IPS DF 4.7 (cell line): ENCODE data around the gene AKAP1.

ENCODE experiments used
- DNase-seq: peaks from one replicate; pipeline ENCODE4 v3.0.0-alpha.2; 2013; ENCODE audit warnings: low spot score; ENCODE audit errors: extremely low read depth

The AKAP1 gene

DNA sequence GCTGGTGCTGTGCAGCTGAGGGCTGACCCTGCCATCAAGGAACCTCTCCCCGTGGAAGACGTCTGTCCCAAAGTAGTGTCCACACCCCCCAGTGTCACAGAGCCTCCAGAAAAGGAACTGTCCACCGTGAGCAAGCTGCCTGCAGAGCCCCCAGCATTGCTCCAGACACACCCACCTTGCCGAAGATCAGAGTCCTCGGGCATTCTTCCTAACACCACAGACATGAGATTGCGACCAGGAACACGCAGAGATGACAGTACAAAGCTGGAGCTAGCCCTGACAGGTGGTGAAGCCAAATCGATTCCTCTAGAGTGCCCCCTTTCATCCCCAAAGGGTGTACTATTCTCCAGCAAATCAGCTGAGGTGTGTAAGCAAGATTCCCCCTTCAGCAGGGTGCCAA is 20.5 kb downstream of the AKAP1 start:
- no peak for DNase-seq

DNA sequence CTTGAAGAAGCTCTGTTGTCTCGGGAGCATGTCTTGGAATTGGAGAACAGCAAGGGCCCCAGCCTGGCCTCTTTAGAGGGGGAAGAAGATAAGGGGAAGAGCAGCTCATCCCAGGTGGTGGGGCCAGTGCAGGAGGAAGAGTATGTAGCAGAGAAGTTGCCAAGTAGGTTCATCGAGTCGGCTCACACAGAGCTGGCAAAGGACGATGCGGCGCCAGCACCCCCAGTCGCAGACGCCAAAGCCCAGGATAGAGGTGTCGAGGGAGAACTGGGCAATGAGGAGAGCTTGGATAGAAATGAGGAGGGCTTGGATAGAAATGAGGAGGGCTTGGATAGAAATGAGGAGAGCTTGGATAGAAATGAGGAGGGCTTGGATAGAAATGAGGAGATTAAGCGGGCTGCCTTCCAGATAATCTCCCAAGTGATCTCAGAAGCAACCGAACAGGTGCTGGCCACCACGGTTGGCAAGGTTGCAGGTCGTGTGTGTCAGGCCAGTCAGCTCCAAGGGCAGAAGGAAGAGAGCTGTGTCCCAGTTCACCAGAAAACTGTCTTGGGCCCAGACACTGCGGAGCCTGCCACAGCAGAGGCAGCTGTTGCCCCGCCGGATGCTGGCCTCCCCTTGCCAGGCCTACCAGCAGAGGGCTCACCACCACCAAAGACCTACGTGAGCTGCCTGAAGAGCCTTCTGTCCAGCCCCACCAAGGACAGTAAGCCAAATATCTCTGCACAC is 21.2 kb downstream of the AKAP1 start:
- DNase-seq: no peak

GRCh38 chr17:57106836-57107497 is 21.9 kb downstream of the AKAP1 start:
- no peak for DNase-seq

DNA sequence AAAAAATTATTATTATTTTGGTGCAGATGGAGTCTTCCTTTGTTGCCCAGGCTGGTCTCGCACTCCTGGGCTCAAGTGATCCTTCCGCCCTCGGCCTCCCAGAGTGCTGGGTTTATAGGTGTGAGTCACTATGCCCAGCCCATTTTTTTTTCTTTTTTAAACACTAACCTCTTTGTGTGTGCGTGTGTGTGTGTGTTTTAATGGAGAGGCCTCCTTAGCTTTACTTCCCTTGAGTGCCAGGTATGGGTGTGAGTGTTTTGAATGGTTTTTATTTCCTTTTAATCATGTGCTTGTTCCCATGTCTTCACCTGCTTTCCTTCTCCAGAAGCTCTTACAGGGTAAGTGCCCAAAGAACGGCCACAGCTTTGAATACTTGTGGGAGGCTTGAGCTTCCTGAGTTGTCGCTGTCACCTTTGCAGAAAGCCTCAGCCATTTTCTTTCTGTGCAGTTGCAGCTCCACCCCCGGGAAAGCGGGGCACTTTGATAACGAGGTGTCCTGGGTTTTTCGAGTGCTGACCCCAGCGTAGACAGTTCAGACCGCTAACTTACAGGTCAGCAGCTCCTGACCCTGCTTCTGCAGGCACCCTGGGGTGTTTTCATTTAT is 22.6 kb downstream of the AKAP1 start:
- DNase-seq: no peak

DNA sequence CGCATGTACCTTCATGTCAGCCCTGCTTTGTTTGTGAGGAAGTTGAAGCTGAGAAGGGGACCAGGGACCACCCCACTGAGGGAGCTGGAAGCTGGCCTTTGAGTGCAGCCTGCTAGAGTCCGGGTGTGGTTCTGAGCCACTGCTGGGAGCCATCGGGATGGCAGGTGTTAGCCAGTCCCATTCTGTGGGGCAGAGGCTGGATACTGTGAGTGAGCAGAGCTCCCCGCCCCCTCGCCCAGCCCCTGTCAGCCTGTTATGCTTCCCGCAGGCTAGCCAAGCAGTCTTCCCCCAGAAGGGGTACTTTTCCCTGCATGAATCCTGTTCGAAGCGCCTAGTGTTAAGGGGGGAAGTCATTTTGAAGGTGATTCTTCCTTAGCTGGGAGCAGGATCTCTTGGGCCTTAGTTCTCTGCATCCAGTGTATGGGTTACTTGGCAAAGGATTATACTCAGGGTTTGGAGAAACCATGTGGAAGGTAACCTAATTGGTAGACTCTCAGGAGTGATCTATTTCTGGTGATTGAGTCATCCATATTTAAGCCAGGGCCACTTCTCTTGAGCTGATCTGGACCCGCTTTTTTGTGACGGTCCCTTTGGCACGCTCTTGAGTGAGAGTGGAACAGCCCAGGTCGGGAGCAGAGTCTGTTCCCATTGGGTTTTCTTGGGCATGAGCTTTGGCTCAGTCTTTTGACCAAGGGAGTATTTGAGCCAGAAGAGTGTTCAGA is 23.8 kb downstream of the AKAP1 start:
- no peak for DNase-seq

- DNase-seq: no peak
Measured at GRCh38 chr17:57109393-57110151, 24.5 kb downstream of the AKAP1 start.

GRCh38 chr17:57110152-57110542 is 25.1 kb downstream of the AKAP1 start:
- DNase-seq: no peak

DNA sequence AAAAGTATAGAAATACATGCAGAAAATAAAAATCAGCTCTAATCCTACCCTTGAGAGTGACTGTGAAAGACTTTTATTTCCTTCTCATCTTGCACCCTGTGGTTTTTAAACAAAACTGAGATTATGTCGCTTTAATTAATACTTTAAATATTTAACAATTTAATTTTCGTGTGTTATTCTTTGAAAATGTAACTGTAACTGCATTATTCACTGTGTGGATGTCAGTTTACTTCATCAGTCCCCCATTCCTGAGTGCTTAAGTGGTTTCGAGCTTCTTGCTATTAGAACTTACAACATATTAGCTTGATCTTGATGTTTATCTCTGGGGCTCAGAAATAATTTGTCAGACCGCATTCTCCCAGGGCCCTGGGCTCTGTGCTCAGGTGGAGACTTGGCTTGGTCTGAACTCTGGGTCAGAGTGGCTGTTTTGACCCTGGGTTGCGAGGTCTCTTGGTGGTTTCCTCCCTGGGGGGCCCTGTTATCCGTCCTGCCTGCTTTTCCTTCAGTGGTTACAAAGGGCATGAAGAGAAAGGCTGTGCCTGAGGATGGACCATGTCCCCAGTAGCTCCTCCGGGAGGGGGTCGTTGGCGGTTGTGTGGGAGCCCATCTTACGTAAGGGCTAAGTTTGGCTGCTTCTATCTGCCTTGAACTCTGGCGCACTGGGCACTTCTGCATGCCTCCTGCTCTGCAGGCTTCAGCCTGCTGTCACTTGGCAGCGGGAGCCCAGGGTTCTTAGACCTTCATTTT is 25.7 kb downstream of the AKAP1 start:
- no peak for DNase-seq

GRCh38 chr17:57111386-57111785 is 26.3 kb downstream of the AKAP1 start:
- DNase-seq: no peak

GRCh38 chr17:57113011-57113410 is 28.0 kb downstream of the AKAP1 start:
- no peak for DNase-seq

DNA sequence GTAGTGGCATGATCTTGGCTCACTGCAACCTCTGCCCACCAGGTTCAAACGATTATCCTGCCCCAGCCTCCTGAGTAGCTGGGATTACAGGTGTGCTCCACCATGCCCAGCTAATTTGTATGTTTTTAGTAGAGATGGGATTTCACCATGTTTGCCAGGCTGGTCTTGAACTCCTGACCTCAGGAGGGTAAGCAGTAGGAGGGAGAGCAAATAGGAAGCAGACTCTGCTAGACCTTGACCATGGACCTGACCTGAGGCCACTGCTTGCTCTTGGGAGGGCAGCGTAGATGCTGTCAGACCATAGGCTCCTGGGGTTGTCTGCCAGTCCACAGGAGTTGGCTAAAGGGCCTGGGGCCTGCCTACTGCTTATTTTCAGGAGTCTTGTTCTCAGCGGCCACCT is 28.6 kb downstream of the AKAP1 start:
- no peak for DNase-seq

- DNase-seq: no peak
Measured at GRCh38 chr17:57114085-57114673, 29.1 kb downstream of the AKAP1 start.

- DNase-seq: no peak
Measured at GRCh38 chr17:57115377-57115776, 30.3 kb downstream of the AKAP1 start.

DNA sequence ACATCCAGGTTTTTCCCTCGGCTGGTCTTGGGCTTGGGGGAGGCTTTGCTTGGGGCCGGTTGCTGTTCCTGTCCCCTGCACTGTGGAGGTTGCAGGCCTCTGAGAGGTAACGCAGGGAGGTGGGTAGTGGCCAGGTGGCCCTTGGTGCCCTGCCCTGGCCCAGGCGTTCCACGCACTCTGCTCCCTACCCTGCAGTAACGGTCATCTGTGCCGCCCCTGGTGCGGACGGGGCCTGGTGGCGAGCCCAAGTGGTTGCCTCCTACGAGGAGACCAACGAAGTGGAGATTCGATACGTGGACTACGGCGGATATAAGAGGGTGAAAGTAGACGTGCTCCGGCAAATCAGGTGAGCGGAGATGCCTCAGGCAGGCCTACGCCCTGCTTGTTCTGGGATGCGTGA is 30.9 kb downstream of the AKAP1 start:
- no peak for DNase-seq

GRCh38 chr17:57117798-57118197 is 32.8 kb downstream of the AKAP1 start:
- no peak for DNase-seq

DNA sequence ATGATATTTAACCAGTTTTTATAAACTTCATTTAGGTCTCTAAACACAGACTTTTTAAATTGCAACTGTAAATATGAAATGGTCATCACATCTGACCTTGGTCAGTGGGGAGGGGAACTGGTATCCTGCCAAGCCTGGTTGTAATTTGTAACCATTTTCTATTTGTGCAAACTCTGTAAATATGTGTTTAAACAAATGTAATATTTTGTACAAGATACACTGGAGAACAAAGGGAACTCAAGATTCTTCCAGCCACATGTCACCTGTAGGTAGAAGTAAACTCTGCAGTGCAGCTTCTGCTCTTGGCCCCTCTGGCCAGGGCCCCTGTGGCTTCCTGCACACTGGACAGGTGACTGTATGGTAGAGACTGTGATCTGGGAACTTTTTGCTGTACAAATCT is 35.8 kb downstream of the AKAP1 start:
- DNase-seq: no peak

- no peak for DNase-seq
Measured at GRCh38 chr17:57121308-57122042, 36.4 kb downstream of the AKAP1 start.

- DNase-seq: no peak
Measured at GRCh38 chr17:57124053-57124452, 39.0 kb downstream of the AKAP1 start.

GRCh38 chr17:57125406-57125805 is 40.4 kb downstream of the AKAP1 start:
- DNase-seq: no peak

DNA sequence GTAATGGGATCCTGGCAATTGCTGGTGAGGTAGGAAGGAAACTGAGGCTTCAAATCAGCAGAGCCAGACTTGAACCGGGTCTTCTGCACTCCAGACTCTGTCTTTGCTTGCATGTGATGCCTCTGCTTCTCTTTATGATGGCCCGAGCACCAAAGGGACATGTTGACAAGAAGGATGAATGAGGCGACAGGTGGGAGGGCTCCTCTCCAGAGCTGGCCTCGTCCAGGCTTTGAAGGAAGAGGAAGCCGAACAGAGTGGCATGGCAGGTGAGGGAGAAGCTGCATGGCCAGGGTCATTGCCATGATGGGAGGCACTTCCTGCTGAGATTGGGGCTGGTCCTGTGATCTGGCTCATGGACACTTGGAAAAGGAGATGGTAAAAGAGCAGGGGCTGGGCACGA is 40.8 kb downstream of the AKAP1 start:
- no peak for DNase-seq
